Hematopoietic multipotent progenitor cell treated with erythropoietin and hydrocortisone succinate and interleukin-3 and kit ligand, for 6 days (in vitro differentiated cells): ENCODE data around the gene SHISA9.
A peak's percentile ranks its signal among the peaks of the same experiment; 100 is the strongest.

Experiments
- DNase-seq: peaks from one replicate; pipeline ENCODE4 v3.0.0-alpha.2; 2015

The SHISA9 gene

GRCh38 chr16:12959072-12959471 is 57.7 kb downstream of the SHISA9 start:
- DNase-seq, result no peak

- DNase-seq, result no peak
Observed at GRCh38 chr16:12961626-12962025, 60.2 kb downstream of the SHISA9 start.

- DNase-seq, result no peak
Observed at GRCh38 chr16:12964461-12964860, 63.1 kb downstream of the SHISA9 start.

GRCh38 chr16:12965274-12965804 is 63.9 kb downstream of the SHISA9 start:
- no peak for DNase-seq

GRCh38 chr16:12971241-12971640 is 69.8 kb downstream of the SHISA9 start:
- peak; percentile 19 for DNase-seq

- DNase-seq, result no peak
Observed at GRCh38 chr16:12972246-12972645, 70.8 kb downstream of the SHISA9 start.

- DNase-seq, result no peak
Observed at GRCh38 chr16:12975766-12976165, 74.4 kb downstream of the SHISA9 start.

- DNase-seq, result no peak
Observed at GRCh38 chr16:12976496-12976895, 75.1 kb downstream of the SHISA9 start.

- DNase-seq, result no peak
Observed at GRCh38 chr16:12976936-12977335, 75.5 kb downstream of the SHISA9 start.

GRCh38 chr16:12985516-12985915 is 84.1 kb downstream of the SHISA9 start:
- DNase-seq, result no peak

- no peak for DNase-seq
Observed at GRCh38 chr16:12988071-12988470, 86.7 kb downstream of the SHISA9 start.

- DNase-seq, result no peak
Observed at GRCh38 chr16:12992066-12992465, 90.7 kb downstream of the SHISA9 start.

GRCh38 chr16:12994402-12994801 is 93.0 kb downstream of the SHISA9 start:
- DNase-seq, result no peak

- no peak for DNase-seq
Observed at GRCh38 chr16:12995721-12996372, 94.4 kb downstream of the SHISA9 start.

GRCh38 chr16:12998361-12999085 is 97.1 kb downstream of the SHISA9 start:
- no peak for DNase-seq

GRCh38 chr16:12999368-12999767 is 98.0 kb downstream of the SHISA9 start:
- no peak for DNase-seq

- DNase-seq, result no peak
Observed at GRCh38 chr16:13005721-13006247, 104.4 kb downstream of the SHISA9 start.

- DNase-seq, result no peak
Observed at GRCh38 chr16:13012601-13013000, 111.2 kb downstream of the SHISA9 start.

- DNase-seq, result no peak
Observed at GRCh38 chr16:13013043-13013442, 111.6 kb downstream of the SHISA9 start.

- DNase-seq, result no peak
Observed at GRCh38 chr16:13014476-13014875, 113.1 kb downstream of the SHISA9 start.

GRCh38 chr16:13018026-13018425 is 116.6 kb downstream of the SHISA9 start:
- no peak for DNase-seq

GRCh38 chr16:13021996-13022395 is 120.6 kb downstream of the SHISA9 start:
- DNase-seq, result no peak

- no peak for DNase-seq
Observed at GRCh38 chr16:13029786-13030185, 128.4 kb downstream of the SHISA9 start.

GRCh38 chr16:13030769-13031168 is 129.4 kb downstream of the SHISA9 start:
- no peak for DNase-seq
